HepG2 (cell line): Measurements from ENCODE around the gene SLC25A44. TPM values are rescaled to one million over a fixed set of nuclear protein-coding genes. Genes with fewer than 3 reads are reported as not detected.

Experiments
- AHDC1 ChIP-seq: sonication (generic); formaldehyde crosslinking; IDR thresholded peaks from 2 replicates; pipeline ENCODE4 v1.5.1; 2020; ENCODE audit warnings: mild to moderate bottlenecking, missing genetic modification reagents, borderline replicate concordance
- CCAR2 ChIP-seq: fragments of 200-400 bp; formaldehyde crosslinking; optimal IDR thresholded peaks from 2 replicates; pipeline ENCODE3; 2018; ENCODE audit warnings: low read depth, mild to moderate bottlenecking, low read length, moderate library complexity
- CSRNP2 ChIP-seq: sonication (generic); formaldehyde crosslinking; conservative IDR thresholded peaks from 2 replicates; pipeline ENCODE4 v1.8.0; 2022; ENCODE audit warnings: low read depth, missing genetic modification reagents
- DPF2 ChIP-seq: sonication (generic); formaldehyde crosslinking; IDR thresholded peaks from 2 replicates; pipeline ENCODE4 v1.4.0; 2020; ENCODE audit warnings: mild to moderate bottlenecking, low read depth, missing genetic modification reagents, borderline replicate concordance
- ESRRA ChIP-seq: sonication (generic); formaldehyde crosslinking; IDR thresholded peaks from 2 replicates; pipeline ENCODE4 v1.5.1; 2020; ENCODE audit warnings: mild to moderate bottlenecking, low read depth, missing genetic modification reagents
- FOXJ3 ChIP-seq: sonication (generic); formaldehyde crosslinking; IDR thresholded peaks from 2 replicates; pipeline ENCODE4 v1.4.0; 2020; ENCODE audit warnings: missing genetic modification reagents, mild to moderate bottlenecking, borderline replicate concordance
- IKZF1 ChIP-seq: fragments of 450-650 bp; IDR thresholded peaks from 2 replicates; pipeline ENCODE4 v1.7.1; 2016
- IRF2 ChIP-seq: IDR thresholded peaks from 2 replicates; pipeline ENCODE4 v1.6.1; 2018; ENCODE audit warnings: missing genetic modification reagents, missing compliant biosample characterization
- MTF2 ChIP-seq: sonication (generic); formaldehyde crosslinking; IDR thresholded peaks from 2 replicates; pipeline ENCODE4 v1.5.0; 2020; ENCODE audit warnings: missing genetic modification reagents, borderline replicate concordance
- ONECUT2 ChIP-seq: sonication (generic); formaldehyde crosslinking; IDR thresholded peaks from 2 replicates; pipeline ENCODE4 v1.4.0; 2020; ENCODE audit warnings: missing genetic modification reagents
- PTBP1 ChIP-seq: fragments of 200-400 bp; formaldehyde crosslinking; IDR thresholded peaks from 2 replicates; pipeline ENCODE4 v1.6.1; 2018; ENCODE audit warnings: low read length, low read depth; ENCODE audit not compliant: poor library complexity, severe bottlenecking
- SMAD1 ChIP-seq: sonication (generic); formaldehyde crosslinking; IDR thresholded peaks from 2 replicates; pipeline ENCODE4 v1.4.0; 2020; ENCODE audit warnings: missing genetic modification reagents, low read depth, mild to moderate bottlenecking, borderline replicate concordance
- TCF12 ChIP-seq, 2 experiments: fragments of 450-650 bp in 1 of 2; sonication (generic) in 1 of 2; formaldehyde crosslinking in 1 of 2; IDR thresholded peaks; 2 replicates each; pipeline versions ENCODE4 v1.6.1 to v1.8.0; 2017 to 2022; ENCODE audit warnings: antibody characterized with exemption in 1 of 2, mild to moderate bottlenecking in 1 of 2, missing genetic modification reagents in 1 of 2, moderate library complexity in 1 of 2
- ZNF17 ChIP-seq: sonication (generic); formaldehyde crosslinking; IDR thresholded peaks from 2 replicates; pipeline ENCODE4 v1.5.0; 2020; ENCODE audit warnings: mild to moderate bottlenecking, missing genetic modification reagents
- ZNF441 ChIP-seq: sonication (generic); formaldehyde crosslinking; IDR thresholded peaks from 2 replicates; pipeline ENCODE4 v1.7.0; 2021; ENCODE audit warnings: missing genetic modification reagents, borderline replicate concordance
- ZNF552 ChIP-seq: sonication (generic); formaldehyde crosslinking; IDR thresholded peaks from 2 replicates; pipeline ENCODE4 v1.9.0; 2022; ENCODE audit warnings: missing genetic modification reagents, mild to moderate bottlenecking, borderline replicate concordance
- ZNF792 ChIP-seq: IDR thresholded peaks from 2 replicates; pipeline ENCODE4 v1.6.1; 2016
- polyA plus RNA-seq, 8 experiments: library from polyadenylated mRNA; depleted of rRNA in 3 of 8; stranded (reverse) in 7 of 8; unstranded in 1 of 8; fragments of >200 nt; fragmentation: Illumina TruSeq in 4 of 8; extraction: Trizol in 4 of 8; gene quantifications; 2 replicates each; pipeline versions ENCODE4 v1.2.1 to v1.2.3, GENCODE V29; 2011 to 2016; ENCODE audit warnings: low read depth in 4 of 8, missing spikeins in 1 of 8, mixed read lengths in 1 of 8; ENCODE audit not compliant: insufficient read depth in 1 of 8
- total RNA-seq, 5 experiments: library from RNA; depleted of rRNA; stranded (reverse); fragments of >200 nt; fragmentation: Illumina TruSeq; extraction: Trizol; gene quantifications; 2 replicates each; pipeline ENCODE4 v1.2.3, GENCODE V29; 2016; ENCODE audit warnings: low read depth in 1 of 5
- TF ChIP-seq, protein P1 (sequence below): sonication (generic); formaldehyde crosslinking; IDR thresholded peaks from 2 replicates; pipeline ENCODE4 v1.4.0; 2020; ENCODE audit warnings: missing genetic modification reagents
- TF ChIP-seq, protein P2 (sequence below): IDR thresholded peaks from 2 replicates; pipeline ENCODE4 v1.6.1; 2012; ENCODE audit warnings: low read length, improper control_type of control experiment

Gene SLC25A44
- total and polyA plus RNA-seq, 2 of the 13 experiments (the other 11 are each of a cell fraction or from before 2014, with no cell fraction given) = 10.7 to 13.4 TPM

- TF ChIP-seq IRF2 (CRISPR knock-in tag) (no peak), AHDC1 (CRISPR knock-in tag) (no peak), CCAR2 (no peak), ZNF441 (CRISPR knock-in tag) (no peak), ZNF552 (CRISPR knock-in tag) (no peak), PTBP1 (no peak), IKZF1 (no peak), TCF12 (IDR thresholded peaks at IDR 0.05) (no peak), TCF12 (CRISPR knock-in tag; IDR thresholded peaks at IDR 0.05) (no peak), DPF2 (no peak), ONECUT2 (CRISPR knock-in tag) (no peak), FOXJ3 (CRISPR knock-in tag) (no peak), MTF2 (CRISPR knock-in tag) (no peak), ZNF17 (no peak), CSRNP2 (CRISPR knock-in tag) (no peak), ESRRA (no peak), ZNF792 (peak; percentile 45; the same call in 1 of the 2 replicates), SMAD1 (CRISPR knock-in tag) (no peak)
- TF ChIP-seq, protein P1, sequence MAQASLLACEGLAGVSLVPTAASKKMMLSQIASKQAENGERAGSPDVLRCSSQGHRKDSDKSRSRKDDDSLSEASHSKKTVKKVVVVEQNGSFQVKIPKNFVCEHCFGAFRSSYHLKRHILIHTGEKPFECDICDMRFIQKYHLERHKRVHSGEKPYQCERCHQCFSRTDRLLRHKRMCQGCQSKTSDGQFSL = no peak
- TF ChIP-seq, protein P2, sequence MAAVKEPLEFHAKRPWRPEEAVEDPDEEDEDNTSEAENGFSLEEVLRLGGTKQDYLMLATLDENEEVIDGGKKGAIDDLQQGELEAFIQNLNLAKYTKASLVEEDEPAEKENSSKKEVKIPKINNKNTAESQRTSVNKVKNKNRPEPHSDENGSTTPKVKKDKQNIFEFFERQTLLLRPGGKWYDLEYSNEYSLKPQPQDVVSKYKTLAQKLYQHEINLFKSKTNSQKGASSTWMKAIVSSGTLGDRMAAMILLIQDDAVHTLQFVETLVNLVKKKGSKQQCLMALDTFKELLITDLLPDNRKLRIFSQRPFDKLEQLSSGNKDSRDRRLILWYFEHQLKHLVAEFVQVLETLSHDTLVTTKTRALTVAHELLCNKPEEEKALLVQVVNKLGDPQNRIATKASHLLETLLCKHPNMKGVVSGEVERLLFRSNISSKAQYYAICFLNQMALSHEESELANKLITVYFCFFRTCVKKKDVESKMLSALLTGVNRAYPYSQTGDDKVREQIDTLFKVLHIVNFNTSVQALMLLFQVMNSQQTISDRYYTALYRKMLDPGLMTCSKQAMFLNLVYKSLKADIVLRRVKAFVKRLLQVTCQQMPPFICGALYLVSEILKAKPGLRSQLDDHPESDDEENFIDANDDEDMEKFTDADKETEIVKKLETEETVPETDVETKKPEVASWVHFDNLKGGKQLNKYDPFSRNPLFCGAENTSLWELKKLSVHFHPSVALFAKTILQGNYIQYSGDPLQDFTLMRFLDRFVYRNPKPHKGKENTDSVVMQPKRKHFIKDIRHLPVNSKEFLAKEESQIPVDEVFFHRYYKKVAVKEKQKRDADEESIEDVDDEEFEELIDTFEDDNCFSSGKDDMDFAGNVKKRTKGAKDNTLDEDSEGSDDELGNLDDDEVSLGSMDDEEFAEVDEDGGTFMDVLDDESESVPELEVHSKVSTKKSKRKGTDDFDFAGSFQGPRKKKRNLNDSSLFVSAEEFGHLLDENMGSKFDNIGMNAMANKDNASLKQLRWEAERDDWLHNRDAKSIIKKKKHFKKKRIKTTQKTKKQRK = no peak
Observed at GRCh38 chr1:156146020-156146768, 47.7 kb upstream of the SLC25A44 start (continued).
